Glutamatergic neuron (in vitro differentiated cells): ENCODE data around the gene RBM23. TPM values are rescaled to one million over a fixed set of nuclear protein-coding genes. Genes with fewer than 3 reads are reported as not detected.

Source experiments
- DNase-seq: peaks from one replicate; pipeline ENCODE4 v3.0.0; 2022
- H3K27ac Mint-ChIP-seq: one replicate; pipeline ENCODE4 v1.8.0; 2020; ENCODE audit warnings: mild to moderate bottlenecking, mixed read lengths, inconsistent platforms; ENCODE audit not compliant: unreplicated experiment
- H3K27me3 Mint-ChIP-seq: one replicate; pipeline ENCODE4 v1.8.0; 2020; ENCODE audit warnings: mild to moderate bottlenecking, moderate library complexity, mixed read lengths, inconsistent platforms; ENCODE audit not compliant: unreplicated experiment
- H3K36me3 Mint-ChIP-seq: one replicate; pipeline ENCODE4 v1.8.0; 2020; ENCODE audit warnings: mild to moderate bottlenecking, mixed read lengths, inconsistent platforms; ENCODE audit not compliant: unreplicated experiment
- H3K4me1 Mint-ChIP-seq: one replicate; pipeline ENCODE4 v1.8.0; 2020; ENCODE audit warnings: mild to moderate bottlenecking, low read depth, mixed read lengths, inconsistent platforms; ENCODE audit not compliant: unreplicated experiment
- H3K4me3 Mint-ChIP-seq: one replicate; pipeline ENCODE4 v1.8.0; 2020; ENCODE audit warnings: mild to moderate bottlenecking, mixed read lengths, inconsistent platforms; ENCODE audit not compliant: unreplicated experiment
- H3K9me3 Mint-ChIP-seq: one replicate; pipeline ENCODE4 v1.8.0; 2020; ENCODE audit warnings: mild to moderate bottlenecking, moderate library complexity, mixed read lengths, inconsistent platforms; ENCODE audit not compliant: unreplicated experiment
- total RNA-seq: library from RNA; stranded (reverse); fragmentation: NEBNext Ultra II Directional; extraction: Animal tissue kit (Norgen Biotek cat#: 25700); gene quantifications from one replicate; pipeline ENCODE4 v1.2.1, GENCODE V29; 2021; ENCODE audit not compliant: unreplicated experiment
- TF ChIP-seq, protein P1 (sequence below): fragments of 200-600 bp; sonication (generic); IDR thresholded peaks from one replicate; pipeline ENCODE4 v1.5.0; 2021; ENCODE audit not compliant: partially characterized antibody, unreplicated experiment

Gene RBM23
- total RNA-seq, 1 donor from 2014 or later, result 70.9 TPM

DNA sequence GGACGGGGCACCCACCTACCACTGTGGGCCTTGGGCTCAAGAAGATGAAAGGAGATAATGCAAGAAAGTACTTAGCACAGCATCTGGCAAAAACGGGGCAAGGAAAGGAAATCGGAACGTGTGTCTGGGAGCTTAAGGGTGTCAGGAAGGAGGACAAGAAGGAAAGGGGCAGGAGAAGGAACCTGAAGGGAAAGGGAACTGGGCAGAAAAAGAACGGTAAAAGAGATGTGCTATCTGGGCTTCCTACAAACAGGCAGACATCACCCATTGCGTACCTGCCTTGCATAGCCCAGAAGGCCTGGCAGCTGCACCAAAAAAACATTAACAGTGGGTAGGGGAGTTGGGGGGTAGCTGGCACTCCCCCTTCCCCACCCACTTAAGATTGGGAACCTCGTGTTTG is 36.9 kb downstream of the RBM23 start:
- Mint-ChIP-seq H3K27ac (peak overlapping the region; percentile 100), H3K36me3 (peaks cover 4% of the 10 kb centered on the region), H3K9me3 (peaks cover 17% of the 10 kb centered on the region), H3K4me3 (peak overlapping the region; percentile 47), H3K27me3 (peaks cover 32% of the 10 kb centered on the region), H3K4me1 (peaks cover 39% of the 10 kb centered on the region)
- TF ChIP-seq, protein P1, sequence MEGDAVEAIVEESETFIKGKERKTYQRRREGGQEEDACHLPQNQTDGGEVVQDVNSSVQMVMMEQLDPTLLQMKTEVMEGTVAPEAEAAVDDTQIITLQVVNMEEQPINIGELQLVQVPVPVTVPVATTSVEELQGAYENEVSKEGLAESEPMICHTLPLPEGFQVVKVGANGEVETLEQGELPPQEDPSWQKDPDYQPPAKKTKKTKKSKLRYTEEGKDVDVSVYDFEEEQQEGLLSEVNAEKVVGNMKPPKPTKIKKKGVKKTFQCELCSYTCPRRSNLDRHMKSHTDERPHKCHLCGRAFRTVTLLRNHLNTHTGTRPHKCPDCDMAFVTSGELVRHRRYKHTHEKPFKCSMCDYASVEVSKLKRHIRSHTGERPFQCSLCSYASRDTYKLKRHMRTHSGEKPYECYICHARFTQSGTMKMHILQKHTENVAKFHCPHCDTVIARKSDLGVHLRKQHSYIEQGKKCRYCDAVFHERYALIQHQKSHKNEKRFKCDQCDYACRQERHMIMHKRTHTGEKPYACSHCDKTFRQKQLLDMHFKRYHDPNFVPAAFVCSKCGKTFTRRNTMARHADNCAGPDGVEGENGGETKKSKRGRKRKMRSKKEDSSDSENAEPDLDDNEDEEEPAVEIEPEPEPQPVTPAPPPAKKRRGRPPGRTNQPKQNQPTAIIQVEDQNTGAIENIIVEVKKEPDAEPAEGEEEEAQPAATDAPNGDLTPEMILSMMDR, result no peak
- no peak for DNase-seq

DNA sequence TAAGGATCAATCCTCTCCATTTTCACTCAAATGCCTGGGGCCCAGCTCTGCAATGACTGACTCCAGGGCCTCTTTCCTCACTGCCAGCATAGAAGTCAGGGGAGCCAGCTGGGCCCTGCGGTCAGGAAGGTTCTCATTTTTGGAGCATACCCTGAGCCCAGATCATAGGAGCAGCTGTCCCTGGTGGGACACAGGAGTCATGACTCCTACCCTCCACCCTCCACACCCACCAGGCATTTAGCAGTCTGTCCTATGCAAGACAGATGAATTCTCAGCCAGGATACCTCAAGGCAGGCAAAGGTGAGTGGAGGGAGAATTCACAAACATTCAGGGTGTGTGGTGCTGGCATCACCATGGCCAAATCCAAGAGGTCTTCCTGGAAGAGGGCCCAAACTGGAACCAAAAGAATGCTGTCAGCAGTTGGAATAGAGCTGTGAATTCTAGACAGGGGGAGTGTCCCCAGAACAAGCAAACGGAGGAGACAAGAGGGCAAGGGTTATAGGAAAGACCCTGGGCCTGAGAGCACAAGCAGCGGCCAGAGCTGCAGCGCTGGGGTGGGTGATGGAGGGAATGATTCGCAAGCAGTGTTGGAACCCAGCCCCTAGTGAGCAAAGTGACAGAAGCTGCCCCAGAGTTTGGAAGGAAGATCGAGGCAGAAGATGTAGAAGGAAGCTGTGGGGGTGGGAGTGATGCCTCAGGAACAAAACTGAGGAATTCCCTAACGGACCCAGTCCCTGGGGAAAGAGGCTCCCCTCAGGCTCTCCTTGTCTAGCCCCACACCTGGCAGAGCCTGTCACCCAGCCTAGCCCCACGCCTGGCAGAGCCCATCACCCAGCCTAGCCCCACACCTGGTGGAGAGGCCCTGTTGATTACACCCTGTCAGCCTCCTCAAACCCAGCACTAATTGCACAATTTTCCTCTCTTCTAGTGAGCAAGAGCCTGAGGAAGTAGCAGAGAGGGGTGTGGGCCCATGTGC is 40.4 kb downstream of the RBM23 start:
- no peak overlapping the region for H3K27ac Mint-ChIP-seq

DNA sequence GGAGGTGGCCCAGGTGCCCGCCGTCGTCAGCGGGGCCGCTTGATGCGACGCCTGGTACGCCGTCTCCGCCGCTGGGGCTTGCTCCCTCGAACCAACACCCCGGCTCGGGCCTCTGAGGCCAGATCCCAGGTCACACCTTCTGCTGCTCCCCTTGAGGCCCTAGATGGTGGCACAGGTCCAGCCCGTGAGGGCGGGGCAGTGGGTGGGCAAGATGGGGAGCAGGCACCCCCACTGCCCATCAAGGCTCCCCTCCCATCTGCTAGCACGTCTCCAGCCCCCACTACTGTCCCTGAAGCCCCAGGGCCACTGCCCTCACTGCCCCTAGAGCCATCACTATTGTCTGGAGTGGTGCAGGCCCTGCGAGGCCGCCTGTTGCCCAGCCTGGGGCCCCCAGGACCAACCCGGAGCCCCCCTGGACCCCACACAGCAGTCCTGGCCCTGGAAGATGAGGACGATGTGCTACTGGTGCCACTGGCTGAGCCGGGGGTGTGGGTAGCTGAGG is 41.9 kb downstream of the RBM23 start:
- H3K4me1 Mint-ChIP-seq, result peaks cover 12% of the 10 kb centered on the region
- no peaks in the 10 kb centered on the region for H3K36me3 Mint-ChIP-seq
- no peak overlapping the region for H3K27ac Mint-ChIP-seq
- no peak overlapping the region for H3K4me3 Mint-ChIP-seq
- peaks cover 7% of the 10 kb centered on the region for H3K9me3 Mint-ChIP-seq
- TF ChIP-seq, protein P1, result peak; percentile 11
- DNase-seq, result no peak
- H3K27me3 Mint-ChIP-seq, result peaks cover 11% of the 10 kb centered on the region

More for the DNA sequence above, 40.4 kb downstream of the RBM23 start:
- H3K27me3 Mint-ChIP-seq, result peaks cover 18% of the 10 kb centered on the region
- DNase-seq, result no peak
- TF ChIP-seq, protein P1, result no peak
- peaks cover 12% of the 10 kb centered on the region for H3K9me3 Mint-ChIP-seq
- no peak overlapping the region for H3K4me3 Mint-ChIP-seq
- peaks cover 14% of the 10 kb centered on the region for H3K4me1 Mint-ChIP-seq
- no peaks in the 10 kb centered on the region for H3K36me3 Mint-ChIP-seq

DNA sequence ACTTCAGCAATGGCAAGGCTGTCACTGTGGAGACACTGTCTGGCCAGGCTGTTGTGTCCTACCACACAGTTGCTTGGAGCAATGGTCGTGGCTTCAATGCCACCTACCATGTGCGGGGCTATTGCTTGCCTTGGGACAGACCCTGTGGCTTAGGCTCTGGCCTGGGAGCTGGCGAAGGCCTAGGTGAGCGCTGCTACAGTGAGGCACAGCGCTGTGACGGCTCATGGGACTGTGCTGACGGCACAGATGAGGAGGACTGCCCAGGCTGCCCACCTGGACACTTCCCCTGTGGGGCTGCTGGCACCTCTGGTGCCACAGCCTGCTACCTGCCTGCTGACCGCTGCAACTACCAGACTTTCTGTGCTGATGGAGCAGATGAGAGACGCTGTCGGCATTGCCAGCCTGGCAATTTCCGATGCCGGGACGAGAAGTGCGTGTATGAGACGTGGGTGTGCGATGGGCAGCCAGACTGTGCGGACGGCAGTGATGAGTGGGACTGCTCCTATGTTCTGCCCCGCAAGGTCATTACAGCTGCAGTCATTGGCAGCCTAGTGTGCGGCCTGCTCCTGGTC is 43.1 kb downstream of the RBM23 start:
- Mint-ChIP-seq H3K9me3 (peaks cover 2% of the 10 kb centered on the region), H3K4me3 (no peak overlapping the region), H3K27ac (no peak overlapping the region), H3K36me3 (no peaks in the 10 kb centered on the region), H3K4me1 (peaks cover 8% of the 10 kb centered on the region), H3K27me3 (peaks cover 7% of the 10 kb centered on the region)
- TF ChIP-seq, protein P1, result no peak
- no peak for DNase-seq
